Lower leg skin (tissue), 3 donors: ENCODE results near the gene SMIM13.

ENCODE experiments used
- CTCF ChIP-seq, 3 donors: fragments of 450-650 bp; IDR thresholded peaks; one replicate each; pipeline ENCODE4 v1.5.1; 2016; ENCODE audit warnings: antibody characterized with exemption in 3 of 3, mild to moderate bottlenecking in 3 of 3, moderate library complexity in 2 of 3
- POLR2A ChIP-seq, 2 donors: fragments of 450-650 bp; IDR thresholded peaks; one replicate each; pipeline ENCODE4 v1.6.1; 2016 to 2017; ENCODE audit warnings: antibody characterized with exemption in 2 of 2, mild to moderate bottlenecking in 1 of 2, moderate library complexity in 1 of 2

DNA sequence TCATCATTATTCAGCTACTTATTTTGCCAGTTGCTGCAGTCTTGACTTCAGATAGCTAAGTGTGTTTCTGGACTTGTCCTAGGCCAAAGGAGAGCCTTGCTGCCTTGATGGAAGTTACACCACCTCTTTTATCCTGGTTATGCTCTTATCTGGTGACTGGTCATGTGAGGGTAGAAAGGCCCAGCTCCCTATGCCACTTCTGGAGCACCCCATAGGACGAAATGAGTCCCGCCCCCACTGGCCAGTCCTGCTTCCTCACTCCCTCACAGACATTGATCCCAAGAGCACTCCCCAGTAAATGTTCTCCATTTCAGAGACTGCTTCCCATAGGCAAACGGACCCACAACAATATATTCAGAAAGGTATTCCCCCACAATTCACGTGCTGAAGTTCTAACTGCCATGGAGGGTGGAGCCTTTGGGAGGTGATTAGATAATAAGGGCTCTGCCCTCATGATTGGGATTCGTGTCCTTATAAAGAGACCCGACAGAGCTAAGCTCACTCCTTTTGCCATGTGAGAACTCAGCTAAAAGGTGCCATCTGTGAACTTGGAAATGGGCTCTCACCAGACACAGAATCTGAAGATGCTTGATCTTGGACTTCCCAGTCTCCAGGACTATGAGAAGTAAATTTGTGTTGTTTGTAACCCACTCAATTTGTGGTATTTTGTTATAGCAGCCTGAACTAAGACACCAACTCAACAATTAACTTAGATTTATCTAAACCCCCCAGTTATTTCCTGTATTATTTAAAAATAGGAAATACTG, 28.0 kb upstream of the SMIM13 start:
- TF ChIP-seq CTCF (IDR thresholded peaks at IDR 0.05) (no peak), POLR2A (IDR thresholded peaks at IDR 0.05) (no peak)
